ENCODE results near the gene WDR81. TPM values are rescaled to one million over a fixed set of nuclear protein-coding genes. Genes with fewer than 3 reads are reported as not detected.

Gene WDR81
- total RNA-seq, 4 donors from 2014 or later, result 12.5 to 33.8 (median 21.1) TPM

- no peak for DNase-seq
- 7 to 17% methylated on average over 1 to 3 of the region's 11 CpGs for WGBS, 2 donors
Observed at GRCh38 chr17:1713878-1714426, 10.6 kb upstream of the WDR81 start.

GRCh38 chr17:1714427-1714979 is 10.0 kb upstream of the WDR81 start:
- Histone ChIP-seq H3K27ac (peak overlapping the region; percentile 97 to 100 (median 100)), H3K9me3 (no peaks in the 10 kb centered on the region), H3K36me3 (peaks cover 8 to 27% (median 14%) of the 10 kb centered on the region in 3 donors), H3K4me3 (peak overlapping the region; percentile 86 to 100 (median 91)), H3K27me3 (no peaks in the 10 kb centered on the region), H3K4me1 (peaks cover 32 to 71% (median 44%) of the 10 kb centered on the region in 3 donors)
- peak; percentile 58 for DNase-seq
- TF ChIP-seq POLR2A (IDR thresholded peaks at IDR 0.05), result no peak
- TF ChIP-seq, protein P1, sequence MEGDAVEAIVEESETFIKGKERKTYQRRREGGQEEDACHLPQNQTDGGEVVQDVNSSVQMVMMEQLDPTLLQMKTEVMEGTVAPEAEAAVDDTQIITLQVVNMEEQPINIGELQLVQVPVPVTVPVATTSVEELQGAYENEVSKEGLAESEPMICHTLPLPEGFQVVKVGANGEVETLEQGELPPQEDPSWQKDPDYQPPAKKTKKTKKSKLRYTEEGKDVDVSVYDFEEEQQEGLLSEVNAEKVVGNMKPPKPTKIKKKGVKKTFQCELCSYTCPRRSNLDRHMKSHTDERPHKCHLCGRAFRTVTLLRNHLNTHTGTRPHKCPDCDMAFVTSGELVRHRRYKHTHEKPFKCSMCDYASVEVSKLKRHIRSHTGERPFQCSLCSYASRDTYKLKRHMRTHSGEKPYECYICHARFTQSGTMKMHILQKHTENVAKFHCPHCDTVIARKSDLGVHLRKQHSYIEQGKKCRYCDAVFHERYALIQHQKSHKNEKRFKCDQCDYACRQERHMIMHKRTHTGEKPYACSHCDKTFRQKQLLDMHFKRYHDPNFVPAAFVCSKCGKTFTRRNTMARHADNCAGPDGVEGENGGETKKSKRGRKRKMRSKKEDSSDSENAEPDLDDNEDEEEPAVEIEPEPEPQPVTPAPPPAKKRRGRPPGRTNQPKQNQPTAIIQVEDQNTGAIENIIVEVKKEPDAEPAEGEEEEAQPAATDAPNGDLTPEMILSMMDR (IDR thresholded peaks at IDR 0.05), result no peak
- 4 to 7% methylated on average over 3 to 11 of the region's 19 CpGs for WGBS, 2 donors
- intact Hi-C loops (cut with DNase I), result no loop called here

More at GRCh38 chr17:1713878-1714426, 10.6 kb upstream of the WDR81 start:
- H3K27me3 ChIP-seq, result no peaks in the 10 kb centered on the region
- peaks cover 35 to 77% (median 49%) of the 10 kb centered on the region in 3 donors for H3K4me1 ChIP-seq
- H3K4me3 ChIP-seq, result peak overlapping the region; percentile 86 to 100 (median 91)
- no peaks in the 10 kb centered on the region for H3K9me3 ChIP-seq
- H3K27ac ChIP-seq, result peak overlapping the region; percentile 97 to 100 (median 100)
- intact Hi-C loops (cut with DNase I), result no loop called here
- TF ChIP-seq, protein P1 (IDR thresholded peaks at IDR 0.05), result peak in 5 of 6 experiments; percentile 29 to 62 (median 37)
- no peak for TF ChIP-seq POLR2A (IDR thresholded peaks at IDR 0.05)
- H3K36me3 ChIP-seq, result peaks cover 8 to 27% (median 14%) of the 10 kb centered on the region in 3 donors

- peaks cover 26 to 69% (median 41%) of the 10 kb centered on the region in 3 donors for H3K4me1 ChIP-seq
- peak in 2 of 4 donors; percentile 52 to 81 for TF ChIP-seq POLR2A (IDR thresholded peaks at IDR 0.05)
- TF ChIP-seq, protein P1 (IDR thresholded peaks at IDR 0.05), result no peak
- intact Hi-C loops (cut with DNase I), result no loop called here
- no peak for DNase-seq
- peak overlapping the region; percentile 86 to 100 (median 91) for H3K4me3 ChIP-seq
- H3K27ac ChIP-seq, result peak overlapping the region; percentile 97 to 100 (median 100)
- 2 to 8% methylated on average over 6 to 13 of the region's 32 CpGs for WGBS, 2 donors
- H3K9me3 ChIP-seq, result no peaks in the 10 kb centered on the region
- H3K36me3 ChIP-seq, result peaks cover 8 to 27% (median 14%) of the 10 kb centered on the region in 3 donors
- H3K27me3 ChIP-seq, result no peaks in the 10 kb centered on the region
Observed at GRCh38 chr17:1714980-1715802, 9.3 kb upstream of the WDR81 start.

GRCh38 chr17:1715803-1716075 is 8.8 kb upstream of the WDR81 start:
- peaks cover 8 to 27% (median 14%) of the 10 kb centered on the region in 3 donors for H3K36me3 ChIP-seq
- WGBS, 2 donors, result 0% methylated on average over 11 of the region's 23 CpGs; no CpG with 5 or more reads in 1 of the 2 donors
- H3K27me3 ChIP-seq, result no peaks in the 10 kb centered on the region
- TF ChIP-seq, protein P1 (IDR thresholded peaks at IDR 0.05), result no peak
- TF ChIP-seq POLR2A (IDR thresholded peaks at IDR 0.05), result no peak
- DNase-seq, result no peak
- H3K4me3 ChIP-seq, result peak overlapping the region; percentile 86 to 100 (median 91)
- H3K9me3 ChIP-seq, result no peaks in the 10 kb centered on the region
- peak overlapping the region; percentile 97 to 100 (median 100) for H3K27ac ChIP-seq
- peaks cover 30 to 69% (median 42%) of the 10 kb centered on the region in 3 donors for H3K4me1 ChIP-seq
- intact Hi-C loops (cut with DNase I), result no loop called here

Data from esophagus squamous epithelium (tissue), 5 donors.